Measurements from ENCODE around the gene OCA2.

Gene OCA2

GRCh38 chr15:27983496-27983895, 115.6 kb downstream of the OCA2 start:
- H3K4me3 ChIP-seq (ENCODE audit: low read depth, low read length) = no peak overlapping the region
- H3K27me3 ChIP-seq (replicated peaks) = no peaks in the 10 kb centered on the region
- no peaks in the 10 kb centered on the region for H3K36me3 ChIP-seq (replicated peaks)
- H3K27ac ChIP-seq = no peak overlapping the region
- no peak for DNase-seq
- TF ChIP-seq CTCF (IDR thresholded peaks at IDR 0.05; ENCODE audit: low read depth, low read length, missing control alignments) = no peak
- in situ Hi-C loops (cut with HindIII; ENCODE audit: low pct_ligation_motif_present, low sequenced_read_pairs) = no loop called here

GRCh38 chr15:27977696-27978095, 121.4 kb downstream of the OCA2 start:
- Histone ChIP-seq H3K27ac (no peak overlapping the region), H3K27me3 (replicated peaks) (no peaks in the 10 kb centered on the region), H3K36me3 (replicated peaks) (no peaks in the 10 kb centered on the region), H3K4me3 (ENCODE audit: low read depth, low read length) (no peak overlapping the region)
- TF ChIP-seq CTCF (IDR thresholded peaks at IDR 0.05; ENCODE audit: low read depth, low read length, missing control alignments) = no peak
- peak; percentile 5 for DNase-seq
- in situ Hi-C loops (cut with HindIII; ENCODE audit: low pct_ligation_motif_present, low sequenced_read_pairs) = no loop called here

DNA sequence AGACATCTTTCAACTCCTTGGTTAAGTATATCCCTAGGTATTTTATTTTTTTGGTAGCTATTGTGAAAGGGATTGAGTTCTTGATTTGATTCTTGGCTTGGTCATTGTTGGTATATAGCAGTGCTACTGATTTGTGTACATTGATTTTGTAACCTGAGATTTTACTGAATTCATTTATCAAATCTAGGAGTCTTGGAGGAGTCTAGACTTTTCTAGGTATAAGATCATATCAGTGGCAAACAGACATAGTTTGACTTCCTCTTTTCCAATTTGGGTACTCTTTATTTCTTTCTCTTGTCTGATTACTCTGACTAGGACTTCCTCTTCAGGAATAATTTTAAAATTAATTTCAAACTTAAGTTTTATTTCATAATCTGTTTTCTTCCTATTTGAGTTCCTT, 125.2 kb downstream of the OCA2 start:
- no peak for DNase-seq
- no peaks in the 10 kb centered on the region for H3K27me3 ChIP-seq (replicated peaks)
- in situ Hi-C loops (cut with HindIII; ENCODE audit: low pct_ligation_motif_present, low sequenced_read_pairs) = no loop called here
- no peaks in the 10 kb centered on the region for H3K36me3 ChIP-seq (replicated peaks)
- no peak for TF ChIP-seq CTCF (IDR thresholded peaks at IDR 0.05; ENCODE audit: low read depth, low read length, missing control alignments)
- no peak overlapping the region for H3K4me3 ChIP-seq (ENCODE audit: low read depth, low read length)
- no peak overlapping the region for H3K27ac ChIP-seq

DNA sequence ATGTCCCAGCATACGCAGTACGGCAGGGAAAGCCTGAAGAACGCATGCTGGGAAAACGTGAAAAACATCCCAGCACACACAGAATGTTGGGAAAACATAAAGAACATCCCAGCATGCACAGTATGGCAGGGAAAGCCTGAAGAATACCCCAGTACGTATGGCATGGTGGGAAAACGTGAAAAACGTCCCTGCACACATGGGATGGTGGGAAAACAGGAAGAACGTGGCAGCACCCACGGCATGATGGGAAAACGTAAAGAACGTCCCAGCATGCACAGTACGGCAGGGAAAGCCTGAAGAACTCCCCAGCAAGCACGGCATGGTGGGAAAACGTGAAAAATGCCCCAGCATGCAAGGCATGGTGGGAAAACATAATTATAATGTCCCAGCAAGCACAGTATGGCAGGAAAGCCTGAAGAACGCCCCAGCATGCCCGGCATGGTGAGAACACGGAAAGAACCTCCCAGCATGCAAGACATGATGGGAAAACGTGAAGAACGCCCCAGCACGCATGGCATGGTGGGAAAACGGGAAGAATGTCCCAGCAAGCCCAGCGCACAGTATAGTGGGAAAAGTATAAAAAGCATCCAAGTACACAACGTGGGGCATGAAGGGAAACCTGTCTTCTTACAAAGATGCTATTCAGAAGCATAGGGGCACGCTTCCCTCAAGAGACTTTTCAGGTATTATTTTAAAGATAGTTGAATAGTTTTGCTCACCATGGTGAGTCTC, 128.3 kb downstream of the OCA2 start:
- H3K36me3 ChIP-seq (replicated peaks) = no peaks in the 10 kb centered on the region
- no peak for DNase-seq
- no peaks in the 10 kb centered on the region for H3K27me3 ChIP-seq (replicated peaks)
- in situ Hi-C loops (cut with HindIII; ENCODE audit: low pct_ligation_motif_present, low sequenced_read_pairs) = no loop called here
- H3K27ac ChIP-seq = no peak overlapping the region
- no peak for TF ChIP-seq CTCF (IDR thresholded peaks at IDR 0.05; ENCODE audit: low read depth, low read length, missing control alignments)
- no peak overlapping the region for H3K4me3 ChIP-seq (ENCODE audit: low read depth, low read length)

DNA sequence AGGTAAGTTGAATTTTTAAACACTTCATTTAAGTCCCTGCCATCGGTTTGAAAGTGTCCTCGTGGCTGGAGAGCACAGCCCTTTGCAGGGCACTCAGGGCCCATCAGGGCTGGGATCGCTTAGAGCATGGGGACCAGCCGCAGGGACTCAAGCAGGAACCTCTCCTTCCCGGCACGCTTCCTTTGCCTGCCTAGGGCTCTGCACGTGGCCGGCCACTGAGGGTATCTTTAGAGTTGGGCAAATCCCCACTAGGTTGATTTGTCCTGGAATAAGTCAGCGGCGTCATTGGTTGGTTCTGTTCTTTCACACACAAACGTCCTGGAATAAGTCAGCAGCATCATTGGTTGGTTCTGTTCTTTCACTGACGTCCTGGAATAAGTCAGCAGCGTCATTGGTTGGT, 131.6 kb downstream of the OCA2 start:
- no peak overlapping the region for H3K4me3 ChIP-seq (ENCODE audit: low read depth, low read length)
- H3K27me3 ChIP-seq (replicated peaks) = no peaks in the 10 kb centered on the region
- TF ChIP-seq CTCF (IDR thresholded peaks at IDR 0.05; ENCODE audit: low read depth, low read length, missing control alignments) = no peak
- DNase-seq = no peak
- no peaks in the 10 kb centered on the region for H3K36me3 ChIP-seq (replicated peaks)
- in situ Hi-C loops (cut with HindIII; ENCODE audit: low pct_ligation_motif_present, low sequenced_read_pairs) = no loop called here
- no peak overlapping the region for H3K27ac ChIP-seq

- Histone ChIP-seq H3K27ac (no peak overlapping the region), H3K36me3 (replicated peaks) (no peaks in the 10 kb centered on the region), H3K4me3 (ENCODE audit: low read depth, low read length) (no peak overlapping the region), H3K27me3 (replicated peaks) (no peaks in the 10 kb centered on the region)
- in situ Hi-C loops (cut with HindIII; ENCODE audit: low pct_ligation_motif_present, low sequenced_read_pairs) = no loop called here
- TF ChIP-seq CTCF (IDR thresholded peaks at IDR 0.05; ENCODE audit: low read depth, low read length, missing control alignments) = no peak
- no peak for DNase-seq
Observed at GRCh38 chr15:27965546-27965945, 133.6 kb downstream of the OCA2 start.
